GM12892 (cell line): ENCODE data around the gene ST3GAL5.

Experiments
- POLR2A ChIP-seq: IDR thresholded peaks from 2 replicates; pipeline ENCODE4 v1.6.1; 2011; ENCODE audit warnings: low read depth, low read length, control low read depth
- POLR2AphosphoS5 ChIP-seq: IDR thresholded peaks from 2 replicates; pipeline ENCODE4 v1.6.1; 2011; ENCODE audit warnings: low read depth, low read length, control low read depth
- TAF1 ChIP-seq: IDR thresholded peaks from 2 replicates; pipeline ENCODE4 v1.6.1; 2011; ENCODE audit warnings: low read depth, mild to moderate bottlenecking, control low read depth, low read length, borderline replicate concordance

GRCh38 chr2:85854166-85854509 lies 34.7 kb downstream of the ST3GAL5 start:
- TF ChIP-seq POLR2A (no peak), TAF1 (no peak), POLR2AphosphoS5 (no peak)
